ENCODE measurements around the gene FEN1.

DNA sequence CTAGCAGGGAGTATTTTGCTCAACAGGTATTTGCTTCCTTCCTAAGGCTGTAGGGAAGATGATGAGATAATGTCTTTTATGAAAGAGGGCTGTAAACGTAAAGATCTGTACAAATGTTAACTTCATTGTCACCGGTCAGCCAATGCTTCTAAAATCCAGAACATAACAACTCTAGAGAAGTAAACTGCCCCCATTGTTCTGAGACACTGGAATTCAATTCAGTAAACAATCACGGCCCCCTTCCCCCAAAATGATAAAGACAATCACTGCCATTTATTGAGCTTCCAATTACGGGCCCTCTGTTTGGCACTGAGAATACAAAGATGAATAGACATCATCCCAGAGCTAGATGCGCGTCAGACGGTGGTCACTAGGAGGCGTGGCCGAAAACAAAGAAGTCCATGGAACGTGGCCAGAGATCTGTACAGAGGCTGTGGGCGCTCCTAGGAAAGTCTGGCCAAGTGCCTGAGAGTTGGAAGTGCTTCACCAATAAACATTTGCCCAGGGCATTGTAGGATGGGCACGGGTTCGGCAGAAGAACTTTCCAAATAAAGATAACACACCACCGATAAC, 888 bp upstream of the FEN1 start:
- TF ChIP-seq EZH2 (IDR thresholded peaks at IDR 0.05) (no peak), POLR2AphosphoS5 (IDR thresholded peaks at IDR 0.05; ENCODE audit: borderline replicate concordance, low read depth, low read length) (no peak)

Data from SK-N-MC (cell line).